Mucosa of descending colon (tissue), 3 donors: ENCODE results near the gene STX2. TPM values are rescaled to one million over a fixed set of nuclear protein-coding genes. Genes with fewer than 3 reads are reported as not detected.

Source experiments
- ATAC-seq: fragments of 200-7000 bp; cut with Tn5 transposase; one replicate; pipeline ENCODE4 v1.9.1; 2020; ENCODE audit warnings: mild to moderate bottlenecking, moderate library complexity
- DNase-seq, 3 donors: peaks; one replicate each; pipeline ENCODE4 v3.0.0-alpha.2; 2020
- H3K36me3 ChIP-seq: fragments of 200-600 bp; one replicate; pipeline ENCODE4 v1.8.0; 2021; ENCODE audit warnings: low read depth, mild to moderate bottlenecking
- H3K4me1 ChIP-seq: fragments of 200-600 bp; one replicate; pipeline ENCODE4 v1.8.0; 2021; ENCODE audit warnings: low read depth, mild to moderate bottlenecking
- H3K4me3 ChIP-seq: fragments of 200-600 bp; one replicate; pipeline ENCODE4 v1.8.0; 2021; ENCODE audit warnings: mild to moderate bottlenecking
- H3K9me3 ChIP-seq: fragments of 200-600 bp; one replicate; pipeline ENCODE4 v1.8.0; 2021; ENCODE audit warnings: mild to moderate bottlenecking
- CTCF ChIP-seq: fragments of 200-600 bp; IDR thresholded peaks from one replicate; pipeline ENCODE4 v1.8.0; 2022; ENCODE audit warnings: antibody characterized with exemption, mild to moderate bottlenecking
- intact Hi-C, 2 donors: fragments of 100-400 bp; cut with DNase I in 1 of 2; cut with micrococcal nuclease in 1 of 2; formaldehyde crosslinking; loops; one replicate each; pipeline versions ENCODE4 v1.11.0 to v1.11.1; 2022; cut with DNase I, micrococcal nuclease
- total RNA-seq, 3 donors: library from RNA; stranded (reverse); fragmentation: NEBNext Ultra II Directional in 2 of 3; extraction: Animal tissue kit (Norgen Biotek cat#: 25700) in 2 of 3; gene quantifications; one replicate each; pipeline versions ENCODE4 v1.2.1 to v1.2.4, GENCODE V29; 2021 to 2023
- donor health status: DM: no; HTN: no; CAD: no; lungs with moderate emphysema.
- donor health status: DM: no; HTN: no; CAD: no.
- donor health status: DM: no; HTN: yes; CAD: no.

The STX2 gene
- total RNA-seq, 3 donors from 2014 or later = 1.6 to 34.2 (median 4.4) TPM

GRCh38 chr12:130831246-130831645, 7.8 kb downstream of the STX2 start:
- DNase-seq (no peak), ATAC-seq (no peak)
- Histone ChIP-seq H3K9me3 (no peaks in the 10 kb centered on the region), H3K4me3 (no peak overlapping the region), H3K4me1 (no peaks in the 10 kb centered on the region), H3K36me3 (no peaks in the 10 kb centered on the region)
- intact Hi-C loops = no loop called here
- no peak for TF ChIP-seq CTCF

- intact Hi-C loops = no loop called here
These were observed 8.9 kb downstream of the STX2 start for GRCh38 chr12:130830246-130830551.

GRCh38 chr12:130829391-130830245, 9.4 kb downstream of the STX2 start:
- no peaks in the 10 kb centered on the region for H3K9me3 ChIP-seq

More at GRCh38 chr12:130830246-130830551, 8.9 kb downstream of the STX2 start:
- Histone ChIP-seq H3K4me1 (no peaks in the 10 kb centered on the region), H3K36me3 (no peaks in the 10 kb centered on the region), H3K4me3 (no peak overlapping the region), H3K9me3 (no peaks in the 10 kb centered on the region)
- TF ChIP-seq CTCF = no peak
- DNase-seq = no peak
- ATAC-seq = no peak

GRCh38 chr12:130828895-130829294, 10.2 kb downstream of the STX2 start:
- Histone ChIP-seq H3K36me3 (no peaks in the 10 kb centered on the region), H3K4me1 (no peaks in the 10 kb centered on the region), H3K9me3 (no peaks in the 10 kb centered on the region), H3K4me3 (no peak overlapping the region)
- no peak for DNase-seq
- no peak for ATAC-seq
- intact Hi-C loops = no loop called here
- TF ChIP-seq CTCF = no peak

More at GRCh38 chr12:130829391-130830245, 9.4 kb downstream of the STX2 start:
- intact Hi-C loops = no loop called here
- no peaks in the 10 kb centered on the region for H3K36me3 ChIP-seq
- H3K4me3 ChIP-seq = no peak overlapping the region
- ATAC-seq (no peak), DNase-seq (no peak)
- no peak for TF ChIP-seq CTCF
- H3K4me1 ChIP-seq = no peaks in the 10 kb centered on the region

GRCh38 chr12:130827432-130827831, 11.6 kb downstream of the STX2 start:
- H3K9me3 ChIP-seq = no peaks in the 10 kb centered on the region
- H3K36me3 ChIP-seq = no peaks in the 10 kb centered on the region
- ATAC-seq (peak; percentile 25), DNase-seq (peak in 1 of 3 donors; percentile 33)
- no peak for TF ChIP-seq CTCF
- H3K4me1 ChIP-seq = no peaks in the 10 kb centered on the region
- H3K4me3 ChIP-seq = no peak overlapping the region
- intact Hi-C loops = no loop called here
